Kidney (tissue), 14 donors: Measurements from ENCODE around the gene UCK2. TPM values are rescaled to one million over a fixed set of nuclear protein-coding genes. Genes with fewer than 3 reads are reported as not detected.

Experiments used
- DNase-seq, 5 donors: peaks; one replicate each; pipeline ENCODE4 v3.0.0-alpha.2; 2013 to 2020
- FAIRE-seq: peaks from 2 replicates; lab custom pipeline; 2012; peaks lifted over from hg19 to GRCh38; lab: Jason Lieb, UNC
- H3K27ac ChIP-seq, 2 donors: one replicate each; pipeline ENCODE4 v1.7.0; 2013; ENCODE audit warnings: low read depth in 2 of 2, low read length in 2 of 2, inconsistent platforms in 1 of 2
- H3K27me3 ChIP-seq: one replicate; pipeline ENCODE4 v1.7.1; 2013; ENCODE audit warnings: low read length, inconsistent platforms; ENCODE audit not compliant: control insufficient read depth, insufficient read depth
- H3K36me3 ChIP-seq, 3 donors: one replicate each; pipeline versions ENCODE4 v1.7.0 to v1.7.1; 2013; ENCODE audit warnings: low read length in 3 of 3, control low read depth in 1 of 3, inconsistent platforms in 1 of 3; ENCODE audit not compliant: insufficient read depth in 3 of 3, control insufficient read depth in 2 of 3
- H3K4me1 ChIP-seq, 3 donors: one replicate each; pipeline versions ENCODE4 v1.7.0 to v1.7.1; 2013; ENCODE audit warnings: low read length in 3 of 3, inconsistent platforms in 1 of 3, low read depth in 1 of 3; ENCODE audit not compliant: control insufficient read depth in 2 of 3, insufficient read depth in 2 of 3
- H3K4me3 ChIP-seq, 3 donors: one replicate each; pipeline versions ENCODE4 v1.7.0 to v1.8.1; 2013; ENCODE audit warnings: low read length in 3 of 3, control low read depth in 1 of 3, inconsistent platforms in 1 of 3
- H3K9ac ChIP-seq, 3 donors: one replicate each; pipeline versions ENCODE4 v1.7.0 to v1.7.1; 2013; ENCODE audit warnings: low read length in 3 of 3, control low read depth in 1 of 3, inconsistent platforms in 1 of 3
- H3K9me3 ChIP-seq, 3 donors: one replicate each; pipeline versions ENCODE4 v1.7.0 to v1.7.1; 2013; ENCODE audit warnings: low read length in 3 of 3, control low read depth in 1 of 3, inconsistent platforms in 1 of 3; ENCODE audit not compliant: control insufficient read depth in 2 of 3, insufficient read depth in 1 of 3
- CTCF ChIP-seq: IDR thresholded peaks from 3 replicates; pipeline ENCODE4 v1.5.1; 2012; ENCODE audit warnings: mild to moderate bottlenecking, moderate library complexity, borderline replicate concordance; ENCODE audit not compliant: insufficient read depth; ENCODE audit errors: extremely low read depth
- intact Hi-C: fragments of 100-400 bp; cut with DNase I; formaldehyde crosslinking; loops from one replicate; pipeline ENCODE4 v1.11.1; 2022
- polyA plus RNA-seq: library from polyadenylated mRNA; stranded (reverse); fragments of 350-450 nt; fragmentation: Illumina TruSeq; extraction: RNeasy Lipid Tissue Mini Kit (QIAGEN cat#74804); gene quantifications from one replicate; pipeline ENCODE4 v1.2.3, GENCODE V29; 2014; ENCODE audit warnings: low read depth, low replicate concordance; ENCODE audit not compliant: insufficient read depth
- total RNA-seq: library from RNA; stranded (reverse); fragmentation: NEBNext Ultra II Directional; extraction: Animal tissue kit (Norgen Biotek cat#: 25700); gene quantifications from one replicate; pipeline ENCODE4 v1.2.1, GENCODE V29; 2021
- donor health status: control.
- donor health status: control.
- donor health status: control.
- donor health status: control.
- donor health status: control.
- donor health status: DM: yes; HTN: yes; CAD: no.
- donor health status: Normal renal cell carcinoma (clear cell type).

The UCK2 gene
- total and polyA plus RNA-seq, 2 donors from 2014 or later: 8.2 to 18.7 TPM

GRCh38 chr1:165844933-165845332, 17.5 kb downstream of the UCK2 start:
- H3K4me1 ChIP-seq: peaks cover 0 to 3% (median 0%) of the 10 kb centered on the region in 3 donors
- no peaks in the 10 kb centered on the region for H3K27me3 ChIP-seq
- no peak overlapping the region for H3K9ac ChIP-seq
- TF ChIP-seq CTCF: no peak
- no peak overlapping the region for H3K4me3 ChIP-seq
- intact Hi-C loops: no loop called here
- no peak for FAIRE-seq
- no peak for DNase-seq
- no peaks in the 10 kb centered on the region for H3K9me3 ChIP-seq
- no peaks in the 10 kb centered on the region for H3K36me3 ChIP-seq
- H3K27ac ChIP-seq: no peak overlapping the region

GRCh38 chr1:165845569-165845968, 18.2 kb downstream of the UCK2 start:
- Histone ChIP-seq H3K9ac (no peak overlapping the region), H3K9me3 (no peaks in the 10 kb centered on the region), H3K4me1 (peaks cover 0 to 3% (median 0%) of the 10 kb centered on the region in 3 donors), H3K27me3 (no peaks in the 10 kb centered on the region), H3K36me3 (no peaks in the 10 kb centered on the region), H3K27ac (no peak overlapping the region), H3K4me3 (no peak overlapping the region)
- FAIRE-seq (no peak), DNase-seq (no peak)
- no peak for TF ChIP-seq CTCF
- intact Hi-C loops: no loop called here

- H3K9ac ChIP-seq: no peak overlapping the region
- H3K36me3 ChIP-seq: no peaks in the 10 kb centered on the region
- H3K4me1 ChIP-seq: peaks cover 0 to 3% (median 0%) of the 10 kb centered on the region in 3 donors
- no peaks in the 10 kb centered on the region for H3K27me3 ChIP-seq
- no peak overlapping the region for H3K27ac ChIP-seq
- intact Hi-C loops: no loop called here
- TF ChIP-seq CTCF: no peak
- H3K9me3 ChIP-seq: no peaks in the 10 kb centered on the region
- DNase-seq: no peak
- no peak for FAIRE-seq
- H3K4me3 ChIP-seq: no peak overlapping the region
Measured at GRCh38 chr1:165845992-165846748, 18.8 kb downstream of the UCK2 start.
